HG02885 (cell line): Measurements from ENCODE around the gene TAF11L9.
"Not testable (repeated sequence)": the region's sequence is repeated elsewhere in the genome, so short reads cannot be mapped to it uniquely, and the experiment has no call there.

ENCODE experiments used
- ATAC-seq: cut with Tn5 transposase; IDR thresholded peaks from one replicate; pipeline ENCODE4 v1.9.1; 2021; ENCODE audit warnings: mild to moderate bottlenecking; ENCODE audit not compliant: unreplicated experiment, poor library complexity

The TAF11L9 gene

GRCh38 chr5:17594255-17594654 lies at the start of gene TAF11L9:
TSS of gene TAF11L9 (minus strand) at chr5:17594394.
- not testable (repeated sequence) for ATAC-seq

- no peak for ATAC-seq
Measured at GRCh38 chr5:17634160-17634559, 40.0 kb upstream of the TAF11L9 start, which contains the start of gene TAF11L14. TSS of gene TAF11L14 (plus strand) at chr5:17634460.

GRCh38 chr5:17631788-17632187 lies 37.6 kb upstream of the TAF11L9 start, which contains the start of gene TAF11L13:
TSS of gene TAF11L13 (plus strand) at chr5:17632088.
- not testable (repeated sequence) for ATAC-seq

GRCh38 chr5:17625686-17626085 lies 31.5 kb upstream of the TAF11L9 start:
- no peak for ATAC-seq

- ATAC-seq = no peak
Measured at GRCh38 chr5:17620627-17621026, 26.4 kb upstream of the TAF11L9 start.

GRCh38 chr5:17619354-17619753 lies 25.2 kb upstream of the TAF11L9 start:
- ATAC-seq = no peak

- ATAC-seq = no peak
Measured at GRCh38 chr5:17614872-17615605, 20.8 kb upstream of the TAF11L9 start.

- not testable (repeated sequence) for ATAC-seq
Measured at GRCh38 chr5:17610092-17610491, 15.9 kb upstream of the TAF11L9 start, which contains the start of gene TAF11L12. TSS of gene TAF11L12 (plus strand) at chr5:17610392.

- not testable (repeated sequence) for ATAC-seq
Measured at GRCh38 chr5:17607461-17607860, 13.3 kb upstream of the TAF11L9 start.

GRCh38 chr5:17604951-17605350 lies 10.8 kb upstream of the TAF11L9 start:
- ATAC-seq = no peak

- ATAC-seq = not testable (repeated sequence)
Measured at GRCh38 chr5:17603880-17604279, 9.7 kb upstream of the TAF11L9 start, which contains the start of gene TAF11L11. TSS of gene TAF11L11 (plus strand) at chr5:17604183.

GRCh38 chr5:17597728-17598127 lies 3.5 kb upstream of the TAF11L9 start, which contains the start of gene TAF11L10:
TSS of gene TAF11L10 (minus strand) at chr5:17597828.
- ATAC-seq = not testable (repeated sequence)

GRCh38 chr5:17590860-17591259 lies 3.3 kb downstream of the TAF11L9 start, which contains the start of gene TAF11L8:
TSS of gene TAF11L8 (minus strand) at chr5:17590960.
- not testable (repeated sequence) for ATAC-seq

GRCh38 chr5:17585658-17586057 lies 8.5 kb downstream of the TAF11L9 start, which contains the start of gene TAF11L7:
TSS of gene TAF11L7 (minus strand) at chr5:17585758.
- ATAC-seq = not testable (repeated sequence)
